Vagina (tissue), 2 donors: ENCODE data around the gene FLYWCH1. TPM values are rescaled to one million over a fixed set of nuclear protein-coding genes. Genes with fewer than 3 reads are reported as not detected.

ENCODE experiments used
- DNase-seq, 2 donors: peaks; one replicate each; pipeline ENCODE4 v3.0.0-alpha.2; 2017; ENCODE audit errors: extremely low spot score in 2 of 2
- H3K27ac ChIP-seq: fragments of 200-600 bp; sonication (generic); one replicate; pipeline ENCODE4 v1.5.1; 2019
- H3K27me3 ChIP-seq: fragments of 200-600 bp; sonication (generic); one replicate; pipeline ENCODE4 v1.5.1; 2019
- H3K36me3 ChIP-seq, 2 donors: fragments of 200-600 bp; sonication (generic); one replicate each; pipeline ENCODE4 v1.5.1; 2017 to 2019
- H3K4me1 ChIP-seq: fragments of 200-600 bp; sonication (generic); one replicate; pipeline ENCODE4 v1.5.1; 2019
- H3K4me3 ChIP-seq, 2 donors: fragments of 200-600 bp; sonication (generic); 1 replicate in 1 of 2; 2 replicates in 1 of 2; pipeline ENCODE4 v1.5.1; 2016 to 2019
- H3K9me3 ChIP-seq: fragments of 200-600 bp; sonication (generic); one replicate; pipeline ENCODE4 v1.5.1; 2019
- CTCF ChIP-seq, 3 experiments: fragments of 450-650 bp in 2 of 3; fragments of 200-600 bp in 1 of 3; sonication (generic) in 1 of 3; IDR thresholded peaks; one replicate each; pipeline ENCODE4 v1.5.1; 2017 to 2019; ENCODE audit warnings: antibody characterized with exemption in 3 of 3, mild to moderate bottlenecking in 2 of 3, moderate library complexity in 2 of 3
- POLR2A ChIP-seq, 2 donors: fragments of 450-650 bp; IDR thresholded peaks; one replicate each; pipeline ENCODE4 v1.6.1; 2017; ENCODE audit warnings: antibody characterized with exemption in 2 of 2, mild to moderate bottlenecking in 2 of 2, moderate library complexity in 2 of 2
- POLR2AphosphoS5 ChIP-seq, 2 donors: sonication (generic); formaldehyde crosslinking; IDR thresholded peaks; one replicate each; pipeline ENCODE4 v1.9.0; 2017; ENCODE audit warnings: antibody characterized with exemption in 2 of 2, mild to moderate bottlenecking in 2 of 2, low read depth in 1 of 2; ENCODE audit not compliant: insufficient read depth in 1 of 2
- intact Hi-C: fragments of 100-400 bp; cut with DNase I; formaldehyde crosslinking; loops from one replicate; pipeline ENCODE4 v1.15.1; 2023
- total RNA-seq: library from RNA; depleted of rRNA; stranded (reverse); fragments of >200 nt; gene quantifications from one replicate; pipeline ENCODE4 v1.2.3, GENCODE V29; 2016

Gene FLYWCH1
- total RNA-seq, 1 donor from 2014 or later = 32.9 TPM

- no peaks in the 10 kb centered on the region for H3K27me3 ChIP-seq
- DNase-seq = no peak
- no peaks in the 10 kb centered on the region for H3K36me3 ChIP-seq
- peak overlapping the region; percentile 81 to 96 for H3K4me3 ChIP-seq
- TF ChIP-seq CTCF (IDR thresholded peaks at IDR 0.05) (no peak), POLR2A (IDR thresholded peaks at IDR 0.05) (no peak), POLR2AphosphoS5 (IDR thresholded peaks at IDR 0.05; ENCODE audit: insufficient read depth in 1 of 2, low read depth in 1 of 2) (no peak)
- H3K27ac ChIP-seq = no peak overlapping the region
- intact Hi-C loops = no loop called here
- H3K4me1 ChIP-seq = peaks cover 16% of the 10 kb centered on the region
- H3K9me3 ChIP-seq = no peaks in the 10 kb centered on the region
Observed at GRCh38 chr16:2884041-2884451, 27.7 kb upstream of the FLYWCH1 start.

- Histone ChIP-seq H3K27ac (no peak overlapping the region), H3K4me3 (no peak overlapping the region), H3K4me1 (no peaks in the 10 kb centered on the region), H3K27me3 (no peaks in the 10 kb centered on the region), H3K9me3 (no peaks in the 10 kb centered on the region), H3K36me3 (no peaks in the 10 kb centered on the region)
- intact Hi-C loops = no loop called here
- DNase-seq = no peak
- TF ChIP-seq CTCF (IDR thresholded peaks at IDR 0.05) (no peak), POLR2A (IDR thresholded peaks at IDR 0.05) (no peak)
Observed at GRCh38 chr16:2894231-2894630, 17.5 kb upstream of the FLYWCH1 start.

- Histone ChIP-seq H3K27ac (no peak overlapping the region), H3K4me3 (no peak overlapping the region), H3K4me1 (no peaks in the 10 kb centered on the region), H3K9me3 (no peaks in the 10 kb centered on the region), H3K36me3 (no peaks in the 10 kb centered on the region), H3K27me3 (no peaks in the 10 kb centered on the region)
- no peak for TF ChIP-seq POLR2A (IDR thresholded peaks at IDR 0.05)
- intact Hi-C loops = no loop called here
- no peak for DNase-seq
Observed at GRCh38 chr16:2895813-2896212, 15.9 kb upstream of the FLYWCH1 start.

- no peak for DNase-seq
- Histone ChIP-seq H3K9me3 (no peaks in the 10 kb centered on the region), H3K27ac (no peak overlapping the region), H3K27me3 (no peaks in the 10 kb centered on the region), H3K4me3 (no peak overlapping the region), H3K4me1 (no peaks in the 10 kb centered on the region), H3K36me3 (no peaks in the 10 kb centered on the region)
- intact Hi-C loops = no loop called here
- no peak for TF ChIP-seq CTCF (IDR thresholded peaks at IDR 0.05)
- TF ChIP-seq POLR2AphosphoS5 (IDR thresholded peaks at IDR 0.05; ENCODE audit: insufficient read depth in 1 of 2, low read depth in 1 of 2) = no peak
- TF ChIP-seq POLR2A (IDR thresholded peaks at IDR 0.05) = no peak
Observed at GRCh38 chr16:2896480-2897010, 15.2 kb upstream of the FLYWCH1 start.

GRCh38 chr16:2897110-2897509, 14.6 kb upstream of the FLYWCH1 start:
- H3K27me3 ChIP-seq = no peaks in the 10 kb centered on the region
- no peak overlapping the region for H3K4me3 ChIP-seq
- intact Hi-C loops = no loop called here
- DNase-seq = no peak
- H3K4me1 ChIP-seq = no peaks in the 10 kb centered on the region
- H3K36me3 ChIP-seq = no peaks in the 10 kb centered on the region
- no peak for TF ChIP-seq POLR2AphosphoS5 (IDR thresholded peaks at IDR 0.05; ENCODE audit: insufficient read depth in 1 of 2, low read depth in 1 of 2)
- TF ChIP-seq POLR2A (IDR thresholded peaks at IDR 0.05) = no peak
- TF ChIP-seq CTCF (IDR thresholded peaks at IDR 0.05) = no peak
- H3K9me3 ChIP-seq = no peaks in the 10 kb centered on the region
- H3K27ac ChIP-seq = no peak overlapping the region
